Chondrocyte (in vitro differentiated cells): ENCODE measurements around the gene SMG1. TPM values are rescaled to one million over a fixed set of nuclear protein-coding genes. Genes with fewer than 3 reads are reported as not detected.
"Not testable (repeated sequence)": the region's sequence is repeated elsewhere in the genome, so short reads cannot be mapped to it uniquely, and the experiment has no call there.

Source experiments
- DNase-seq: peaks from one replicate; pipeline ENCODE4 v3.0.0; 2021; ENCODE audit warnings: mixed read lengths, low spot score
- H3K27ac Mint-ChIP-seq: one replicate; pipeline ENCODE4 v1.8.0; 2021; ENCODE audit warnings: mild to moderate bottlenecking, moderate library complexity, mixed read lengths; ENCODE audit not compliant: unreplicated experiment
- H3K27me3 Mint-ChIP-seq: 2 replicates; pipeline ENCODE4 v1.8.0; 2021; ENCODE audit warnings: low read depth, mixed read lengths
- H3K36me3 Mint-ChIP-seq: 2 replicates; pipeline ENCODE4 v1.8.0; 2021; ENCODE audit warnings: low read depth, mixed read lengths
- H3K4me1 Mint-ChIP-seq: 2 replicates; pipeline ENCODE4 v1.8.0; 2021; ENCODE audit warnings: low read depth, mild to moderate bottlenecking, mixed read lengths
- H3K4me3 Mint-ChIP-seq: one replicate; pipeline ENCODE4 v1.8.0; 2021; ENCODE audit warnings: mild to moderate bottlenecking, moderate library complexity, mixed read lengths; ENCODE audit not compliant: unreplicated experiment
- H3K9me3 Mint-ChIP-seq: 2 replicates; pipeline ENCODE4 v1.8.0; 2021; ENCODE audit warnings: low read depth, mixed read lengths
- total RNA-seq: library from RNA; stranded (reverse); gene quantifications from 3 replicates; pipeline ENCODE4 v1.2.1, GENCODE V29; 2021
- TF ChIP-seq, protein P1 (sequence below): fragments of 200-600 bp; sonication (generic); IDR thresholded peaks from 2 replicates; pipeline ENCODE4 v1.5.0; 2021; ENCODE audit warnings: antibody characterized with exemption, mild to moderate bottlenecking, moderate library complexity

The SMG1 gene
- total RNA-seq, 1 donor from 2014 or later = 61.3 TPM

DNA sequence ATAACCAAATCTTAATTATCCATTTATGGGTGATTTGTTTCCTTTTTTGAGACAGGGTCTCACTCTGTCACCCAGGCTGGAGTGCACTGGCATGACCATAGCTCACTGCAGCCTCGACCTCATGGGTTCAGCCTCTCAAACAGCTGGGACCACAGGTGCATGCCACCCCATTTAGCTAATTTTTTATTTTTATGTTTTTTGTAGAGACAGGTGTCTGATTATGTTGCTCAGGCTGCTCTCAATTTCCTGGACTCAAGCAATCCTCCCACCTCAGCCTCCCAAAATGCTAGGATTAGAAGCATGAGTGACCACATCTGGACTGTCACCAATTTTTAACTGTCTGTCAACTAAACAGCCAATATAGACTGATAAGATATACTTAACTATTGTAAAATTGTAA lies 25.0 kb downstream of the SMG1 start:
- not testable (repeated sequence) for H3K9me3 Mint-ChIP-seq, H3K27me3 Mint-ChIP-seq, H3K36me3 Mint-ChIP-seq, DNase-seq, H3K27ac Mint-ChIP-seq, H3K4me3 Mint-ChIP-seq
- H3K4me1 Mint-ChIP-seq = peaks cover 42% of the 10 kb centered on the region

DNA sequence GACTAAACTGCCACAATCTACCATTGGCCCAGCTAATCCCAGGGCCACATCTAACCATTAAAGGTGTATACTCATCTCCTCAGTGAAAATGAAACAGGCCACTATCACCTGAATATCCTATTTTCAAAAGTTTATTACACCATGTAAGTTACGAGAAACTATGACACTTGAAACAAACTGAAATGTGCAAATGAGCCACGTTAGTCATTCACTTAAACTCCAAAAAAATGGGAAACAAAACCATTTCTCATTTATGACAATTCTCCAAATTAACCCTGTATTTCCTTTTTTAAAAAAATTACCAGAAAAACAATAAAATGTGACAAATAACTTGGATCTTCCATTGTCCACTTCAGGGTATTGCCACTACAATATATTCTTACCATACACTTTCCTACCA lies 41.8 kb downstream of the SMG1 start:
- DNase-seq, H3K4me1 Mint-ChIP-seq, H3K4me3 Mint-ChIP-seq, H3K27me3 Mint-ChIP-seq, H3K27ac Mint-ChIP-seq, H3K9me3 Mint-ChIP-seq: not testable (repeated sequence)
- H3K36me3 Mint-ChIP-seq = peaks cover 12% of the 10 kb centered on the region

DNA sequence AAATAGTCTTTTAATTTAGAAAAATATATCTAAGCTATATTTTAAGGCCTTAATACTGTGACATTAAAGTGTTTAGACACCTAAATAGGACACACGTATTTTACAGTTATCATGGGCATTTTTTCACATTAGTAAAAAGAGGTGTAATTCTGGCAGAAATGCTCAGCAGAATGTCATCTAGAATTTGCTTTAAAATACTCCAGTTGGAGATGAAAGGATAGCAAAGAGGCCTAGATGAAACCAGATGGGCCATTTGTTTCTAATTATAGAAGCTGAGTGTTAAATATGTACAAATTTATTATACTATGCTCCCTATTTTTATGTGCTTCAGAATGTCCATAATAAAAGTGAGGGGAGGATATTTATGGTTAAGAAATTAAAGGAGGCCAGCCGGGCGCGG lies 48.5 kb downstream of the SMG1 start:
- not testable (repeated sequence) for H3K4me3 Mint-ChIP-seq, H3K4me1 Mint-ChIP-seq
- H3K36me3 Mint-ChIP-seq = peaks cover 11% of the 10 kb centered on the region

DNA sequence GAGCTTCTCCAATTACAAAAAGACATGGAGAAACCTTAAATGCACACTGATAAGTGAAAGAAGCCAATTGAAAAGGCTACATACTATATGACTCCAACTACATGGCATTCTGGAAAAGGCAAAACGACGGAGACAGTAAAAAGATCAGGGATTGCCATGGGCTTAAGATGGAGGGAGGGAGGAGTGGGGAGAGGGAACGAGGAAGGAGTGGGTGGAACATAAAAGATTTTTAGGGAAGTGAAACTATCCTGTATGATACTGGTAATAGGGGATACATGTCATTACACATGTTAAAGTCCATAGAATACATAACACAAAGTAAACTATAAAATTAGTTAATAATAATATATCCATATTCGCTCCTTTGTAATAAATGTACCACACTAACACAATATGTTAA lies 48.9 kb downstream of the SMG1 start:
- DNase-seq, H3K36me3 Mint-ChIP-seq, H3K27ac Mint-ChIP-seq, H3K9me3 Mint-ChIP-seq, H3K4me1 Mint-ChIP-seq, H3K27me3 Mint-ChIP-seq, H3K4me3 Mint-ChIP-seq: not testable (repeated sequence)

More for the DNA sequence above, 48.5 kb downstream of the SMG1 start:
- not testable (repeated sequence) for H3K27me3 Mint-ChIP-seq, DNase-seq, H3K9me3 Mint-ChIP-seq, H3K27ac Mint-ChIP-seq

DNA sequence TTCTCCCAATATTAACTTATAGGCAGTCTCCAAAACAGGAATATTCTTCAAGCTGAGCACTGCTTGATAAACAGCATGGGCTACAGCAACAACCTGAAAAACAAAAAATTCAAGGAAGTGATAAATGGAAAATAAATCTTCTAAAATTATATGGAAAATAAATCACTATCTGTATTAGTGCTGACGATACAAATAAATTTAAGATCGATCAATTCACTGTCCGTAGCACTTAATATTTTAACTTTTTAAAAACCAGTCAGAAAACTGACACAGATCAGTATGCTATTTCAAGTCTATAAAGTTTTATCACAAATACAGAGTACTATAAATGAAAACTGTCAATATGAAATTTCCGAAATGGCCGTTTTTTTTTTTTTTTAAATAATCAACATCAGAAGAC lies 49.9 kb downstream of the SMG1 start:
- not testable (repeated sequence) for H3K4me3 Mint-ChIP-seq, H3K36me3 Mint-ChIP-seq, DNase-seq, H3K9me3 Mint-ChIP-seq, H3K27ac Mint-ChIP-seq, H3K4me1 Mint-ChIP-seq, H3K27me3 Mint-ChIP-seq

DNA sequence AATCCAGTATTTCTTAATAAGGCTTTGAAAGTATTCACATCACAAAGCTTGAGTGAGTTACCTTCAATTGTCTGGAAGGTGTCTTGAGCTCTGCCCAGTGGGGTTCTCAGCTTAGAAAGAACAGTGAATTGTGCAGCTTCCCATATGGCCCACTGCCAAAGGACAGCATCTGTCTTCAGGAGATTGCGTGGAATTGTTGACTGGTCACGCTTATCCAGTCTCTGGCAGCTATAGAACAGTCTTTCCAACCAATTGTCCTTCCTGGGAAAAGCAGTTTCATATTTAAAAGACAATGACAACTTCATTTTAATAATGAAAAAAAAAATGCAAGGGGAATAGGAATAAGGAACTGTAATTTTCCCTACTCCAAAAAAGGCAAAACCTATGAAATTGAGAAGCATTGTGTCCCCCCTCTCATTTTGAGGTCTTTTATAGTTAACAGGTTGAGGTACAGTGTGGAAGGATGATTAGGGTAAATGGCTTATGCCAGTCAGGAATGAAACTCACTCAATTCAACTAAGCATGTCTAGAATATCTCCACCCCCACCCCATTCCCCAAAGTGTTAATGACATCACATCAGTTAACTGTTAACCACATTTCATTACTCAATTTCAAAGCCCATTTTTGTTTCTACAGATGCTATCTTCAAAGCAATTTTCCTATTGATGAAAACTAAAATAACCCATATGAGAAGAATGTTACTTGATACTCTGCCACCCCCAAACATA lies 57.0 kb downstream of the SMG1 start:
- H3K4me1 Mint-ChIP-seq = peaks cover 22% of the 10 kb centered on the region
- H3K27me3 Mint-ChIP-seq, H3K4me3 Mint-ChIP-seq, H3K36me3 Mint-ChIP-seq, H3K9me3 Mint-ChIP-seq, DNase-seq: not testable (repeated sequence)
- H3K27ac Mint-ChIP-seq = peak overlapping the region; percentile 41

DNA sequence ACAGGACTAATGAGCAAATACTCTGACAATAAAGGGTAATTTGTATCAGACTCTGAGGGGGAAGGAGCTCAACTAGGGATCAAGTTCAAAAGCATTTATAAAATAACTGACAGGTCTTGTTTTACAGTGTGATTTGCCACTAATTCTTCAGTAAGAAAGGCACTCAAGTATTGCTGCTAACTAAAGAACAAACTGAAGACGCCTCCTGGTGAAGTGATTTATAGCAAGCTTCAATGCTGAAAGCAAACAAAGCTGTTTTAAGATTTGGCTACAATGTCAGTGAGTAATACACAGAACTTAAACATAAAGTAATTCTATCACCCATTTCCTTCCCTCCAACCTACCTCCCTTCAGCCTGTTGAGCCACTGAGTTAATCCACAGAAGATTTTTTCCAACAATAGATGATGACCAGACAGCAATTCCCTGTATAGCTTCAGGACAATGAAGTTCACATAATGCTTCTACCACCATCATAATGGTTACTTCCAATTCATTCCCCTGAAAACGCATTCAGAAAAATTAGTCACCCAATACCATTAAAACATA lies 59.9 kb downstream of the SMG1 start:
- not testable (repeated sequence) for H3K27me3 Mint-ChIP-seq, H3K9me3 Mint-ChIP-seq, DNase-seq, H3K4me3 Mint-ChIP-seq
- TF ChIP-seq, protein P1, sequence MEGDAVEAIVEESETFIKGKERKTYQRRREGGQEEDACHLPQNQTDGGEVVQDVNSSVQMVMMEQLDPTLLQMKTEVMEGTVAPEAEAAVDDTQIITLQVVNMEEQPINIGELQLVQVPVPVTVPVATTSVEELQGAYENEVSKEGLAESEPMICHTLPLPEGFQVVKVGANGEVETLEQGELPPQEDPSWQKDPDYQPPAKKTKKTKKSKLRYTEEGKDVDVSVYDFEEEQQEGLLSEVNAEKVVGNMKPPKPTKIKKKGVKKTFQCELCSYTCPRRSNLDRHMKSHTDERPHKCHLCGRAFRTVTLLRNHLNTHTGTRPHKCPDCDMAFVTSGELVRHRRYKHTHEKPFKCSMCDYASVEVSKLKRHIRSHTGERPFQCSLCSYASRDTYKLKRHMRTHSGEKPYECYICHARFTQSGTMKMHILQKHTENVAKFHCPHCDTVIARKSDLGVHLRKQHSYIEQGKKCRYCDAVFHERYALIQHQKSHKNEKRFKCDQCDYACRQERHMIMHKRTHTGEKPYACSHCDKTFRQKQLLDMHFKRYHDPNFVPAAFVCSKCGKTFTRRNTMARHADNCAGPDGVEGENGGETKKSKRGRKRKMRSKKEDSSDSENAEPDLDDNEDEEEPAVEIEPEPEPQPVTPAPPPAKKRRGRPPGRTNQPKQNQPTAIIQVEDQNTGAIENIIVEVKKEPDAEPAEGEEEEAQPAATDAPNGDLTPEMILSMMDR = peak; percentile 48
- Mint-ChIP-seq H3K4me1 (peaks cover 36% of the 10 kb centered on the region), H3K36me3 (peaks cover 15% of the 10 kb centered on the region), H3K27ac (peak overlapping the region; percentile 51)

DNA sequence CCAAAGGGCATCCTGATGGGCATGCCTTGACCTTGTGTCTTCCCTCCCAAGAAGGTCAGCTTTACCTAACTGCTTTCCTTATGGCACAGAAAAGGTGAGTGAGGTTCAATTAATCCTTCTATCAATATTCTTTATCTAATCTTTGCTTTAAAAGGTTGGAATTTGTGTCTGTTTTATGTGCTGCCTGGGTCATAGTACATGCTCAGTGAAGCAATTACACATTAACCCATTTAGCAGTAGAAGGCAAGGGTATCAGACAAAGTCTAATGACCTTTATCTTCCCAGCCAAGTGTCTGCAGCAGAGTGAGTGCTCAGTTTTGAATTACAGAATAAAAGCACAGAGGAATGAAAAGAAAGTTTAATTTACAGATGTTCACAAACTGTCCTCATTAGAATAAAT lies 63.3 kb downstream of the SMG1 start:
- H3K27me3 Mint-ChIP-seq, H3K9me3 Mint-ChIP-seq, H3K4me3 Mint-ChIP-seq, DNase-seq, H3K27ac Mint-ChIP-seq: not testable (repeated sequence)
- peaks cover 32% of the 10 kb centered on the region for H3K4me1 Mint-ChIP-seq
- peaks cover 20% of the 10 kb centered on the region for H3K36me3 Mint-ChIP-seq

DNA sequence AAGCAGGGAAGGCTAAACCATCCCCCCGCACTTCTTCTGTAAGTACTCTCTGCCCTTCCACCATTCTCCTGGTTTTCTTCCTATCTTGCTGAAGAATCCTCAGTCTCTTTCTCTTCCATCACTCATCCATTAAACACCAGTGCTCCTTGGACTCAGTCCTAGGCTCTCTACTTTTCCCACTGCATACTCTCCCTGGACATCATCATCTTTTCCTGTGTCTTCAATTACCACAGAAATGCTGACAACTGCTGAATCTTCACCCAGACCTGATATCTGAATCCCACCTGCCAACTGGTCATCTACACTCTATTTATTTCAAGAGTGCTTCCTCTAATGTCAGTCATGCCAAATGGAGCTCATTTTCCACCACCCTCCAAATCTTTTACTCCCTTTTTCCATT lies 71.0 kb downstream of the SMG1 start:
- Mint-ChIP-seq H3K4me3 (no peak overlapping the region), H3K4me1 (no peaks in the 10 kb centered on the region), H3K36me3 (peaks cover 33% of the 10 kb centered on the region), H3K27ac (no peak overlapping the region), H3K27me3 (no peaks in the 10 kb centered on the region), H3K9me3 (no peaks in the 10 kb centered on the region)
- TF ChIP-seq, protein P1 = no peak
- DNase-seq = no peak
